IPS DF 6.9 (cell line): ENCODE data around the gene NFKB2.

Experiments used
- DNase-seq: peaks from one replicate; pipeline ENCODE4 v3.0.0-alpha.2; 2013; ENCODE audit warnings: low read depth, low spot score
- H3K27ac ChIP-seq: one replicate; pipeline ENCODE4 v1.5.1; 2013; ENCODE audit warnings: low read length, control low read depth
- H3K27me3 ChIP-seq: 2 replicates; pipeline ENCODE4 v1.6.1; 2013; ENCODE audit warnings: mild to moderate bottlenecking, low read length; ENCODE audit not compliant: control insufficient read depth, insufficient read depth
- H3K36me3 ChIP-seq: 2 replicates; pipeline ENCODE4 v1.6.1; 2013; ENCODE audit warnings: low read length; ENCODE audit not compliant: control insufficient read depth, insufficient read depth
- H3K4me1 ChIP-seq: 2 replicates; pipeline ENCODE4 v1.6.1; 2013; ENCODE audit warnings: low read length; ENCODE audit not compliant: control insufficient read depth, insufficient read depth
- H3K4me3 ChIP-seq: 2 replicates; pipeline ENCODE4 v1.5.1; 2013; ENCODE audit warnings: mild to moderate bottlenecking, low read length
- H3K9me3 ChIP-seq: 2 replicates; pipeline ENCODE4 v1.6.1; 2013; ENCODE audit warnings: low read length, inconsistent platforms; ENCODE audit not compliant: control insufficient read depth, insufficient read depth
- WGBS: extraction: QIAGEN DNeasy Blood & Tissue Kit; methylation state at CpG from one replicate; pipeline ENCODE4 v1.1.7; 2013; ENCODE audit warnings: mixed read lengths, missing lambda C conversion rate; ENCODE audit not compliant: insufficient read length, insufficient coverage; 5-methylcytosine and 5-hydroxymethylcytosine counted together

The NFKB2 gene

GRCh38 chr10:102395400-102396316 is at the start of gene NFKB2:
TSS of gene NFKB2 (plus strand) at chr10:102395705. CDS start at chr10:102395960, 255 bp downstream.
- H3K27me3 ChIP-seq = peaks cover 5% of the 10 kb centered on the region; the same call in 1 of the 2 replicates
- no peaks in the 10 kb centered on the region for H3K9me3 ChIP-seq
- peak within 1 kb of the TSS; percentile 55; the same call in 1 of the 2 replicates for H3K4me3 ChIP-seq
- peaks cover 6% of the 10 kb centered on the region; the same call in 1 of the 2 replicates for H3K4me1 ChIP-seq
- WGBS = no CpG with 5 or more reads among the region's 42 CpGs
- no peak within 1 kb of the TSS for H3K27ac ChIP-seq
- no peaks in the 10 kb centered on the region; the same call in 1 of the 2 replicates for H3K36me3 ChIP-seq
- DNase-seq = no peak

- H3K36me3 ChIP-seq = peaks cover 2% of the 10 kb centered on the region; the same call in 1 of the 2 replicates
- no peaks in the 10 kb centered on the region; the same call in 1 of the 2 replicates for H3K9me3 ChIP-seq
- DNase-seq = peak; percentile 18
- H3K4me3 ChIP-seq = no peak overlapping the region
- peaks cover 14% of the 10 kb centered on the region for H3K27me3 ChIP-seq
- no peaks in the 10 kb centered on the region for H3K4me1 ChIP-seq
- no CpG with 5 or more reads among the region's 2 CpGs for WGBS
- no peak overlapping the region for H3K27ac ChIP-seq
Observed at GRCh38 chr10:102347236-102347828, 48.2 kb upstream of the NFKB2 start.

GRCh38 chr10:102352066-102352715 is 43.3 kb upstream of the NFKB2 start:
- no peaks in the 10 kb centered on the region for H3K36me3 ChIP-seq
- no peaks in the 10 kb centered on the region for H3K27me3 ChIP-seq
- no CpG with 5 or more reads among the region's 7 CpGs for WGBS
- no peak overlapping the region for H3K4me3 ChIP-seq
- peak; percentile 29 for DNase-seq
- no peaks in the 10 kb centered on the region for H3K9me3 ChIP-seq
- H3K27ac ChIP-seq = no peak overlapping the region
- H3K4me1 ChIP-seq = no peaks in the 10 kb centered on the region

GRCh38 chr10:102354451-102354850 is 41.1 kb upstream of the NFKB2 start:
- Histone ChIP-seq H3K4me3 (no peak overlapping the region), H3K36me3 (peaks cover 7% of the 10 kb centered on the region; the same call in 1 of the 2 replicates), H3K27ac (no peak overlapping the region), H3K4me1 (no peaks in the 10 kb centered on the region), H3K9me3 (no peaks in the 10 kb centered on the region), H3K27me3 (no peaks in the 10 kb centered on the region)
- WGBS = no CpG with 5 or more reads among the region's 3 CpGs
- no peak for DNase-seq

- WGBS = no CpG with 5 or more reads among the region's 4 CpGs
- peaks cover 16% of the 10 kb centered on the region; the same call in 1 of the 2 replicates for H3K36me3 ChIP-seq
- H3K9me3 ChIP-seq = no peaks in the 10 kb centered on the region
- no peaks in the 10 kb centered on the region for H3K4me1 ChIP-seq
- no peak for DNase-seq
- no peak overlapping the region for H3K27ac ChIP-seq
- H3K4me3 ChIP-seq = no peak overlapping the region
- no peaks in the 10 kb centered on the region for H3K27me3 ChIP-seq
Observed at GRCh38 chr10:102358712-102359382, 36.7 kb upstream of the NFKB2 start.

GRCh38 chr10:102367441-102367840 is 28.1 kb upstream of the NFKB2 start:
- H3K4me1 ChIP-seq = no peaks in the 10 kb centered on the region
- no peak overlapping the region for H3K4me3 ChIP-seq
- no peak overlapping the region for H3K27ac ChIP-seq
- DNase-seq = no peak
- H3K27me3 ChIP-seq = no peaks in the 10 kb centered on the region
- peaks cover 11% of the 10 kb centered on the region for H3K36me3 ChIP-seq
- H3K9me3 ChIP-seq = no peaks in the 10 kb centered on the region
- no CpG with 5 or more reads among the region's 1 CpG for WGBS

GRCh38 chr10:102368077-102368476 is 27.4 kb upstream of the NFKB2 start:
- Histone ChIP-seq H3K36me3 (peaks cover 10% of the 10 kb centered on the region), H3K27ac (no peak overlapping the region), H3K9me3 (no peaks in the 10 kb centered on the region), H3K4me1 (no peaks in the 10 kb centered on the region), H3K4me3 (no peak overlapping the region), H3K27me3 (no peaks in the 10 kb centered on the region)
- no peak for DNase-seq
- no CpG with 5 or more reads among the region's 3 CpGs for WGBS

- no peaks in the 10 kb centered on the region for H3K4me1 ChIP-seq
- H3K9me3 ChIP-seq = no peaks in the 10 kb centered on the region
- H3K27me3 ChIP-seq = no peaks in the 10 kb centered on the region
- no peak for DNase-seq
- peaks cover 9% of the 10 kb centered on the region for H3K36me3 ChIP-seq
- no peak overlapping the region for H3K27ac ChIP-seq
- no peak overlapping the region for H3K4me3 ChIP-seq
- no CpG with 5 or more reads among the region's 2 CpGs for WGBS
Observed at GRCh38 chr10:102371295-102371694, 24.2 kb upstream of the NFKB2 start.

GRCh38 chr10:102375250-102375649 is 20.3 kb upstream of the NFKB2 start:
- DNase-seq = no peak
- Histone ChIP-seq H3K9me3 (no peaks in the 10 kb centered on the region), H3K27me3 (no peaks in the 10 kb centered on the region), H3K36me3 (peaks cover 17% of the 10 kb centered on the region), H3K4me3 (no peak overlapping the region), H3K4me1 (no peaks in the 10 kb centered on the region), H3K27ac (no peak overlapping the region)
- WGBS = no CpG with 5 or more reads among the region's 7 CpGs

- Histone ChIP-seq H3K27me3 (no peaks in the 10 kb centered on the region), H3K27ac (no peak overlapping the region), H3K9me3 (no peaks in the 10 kb centered on the region), H3K36me3 (peaks cover 11% of the 10 kb centered on the region; the same call in 1 of the 2 replicates), H3K4me3 (no peak overlapping the region), H3K4me1 (no peaks in the 10 kb centered on the region)
- DNase-seq = no peak
- no CpG with 5 or more reads among the region's 2 CpGs for WGBS
Observed at GRCh38 chr10:102375867-102376266, 19.6 kb upstream of the NFKB2 start.
